Nephron progenitor cell (in vitro differentiated cells): Measurements from ENCODE around the gene PMP22.

Source experiments
- DNase-seq: peaks from one replicate; pipeline ENCODE4 v3.0.0; 2021
- H3K27ac Mint-ChIP-seq: 2 replicates; pipeline ENCODE4 v1.8.0; 2021; ENCODE audit warnings: mild to moderate bottlenecking, moderate library complexity, mixed read lengths
- H3K27me3 Mint-ChIP-seq: 2 replicates; pipeline ENCODE4 v1.8.0; 2021; ENCODE audit warnings: mild to moderate bottlenecking, low read depth, mixed read lengths; ENCODE audit not compliant: poor library complexity
- H3K36me3 Mint-ChIP-seq: 2 replicates; pipeline ENCODE4 v1.8.0; 2021; ENCODE audit warnings: low read depth, mixed read lengths
- H3K4me1 Mint-ChIP-seq: 2 replicates; pipeline ENCODE4 v1.8.0; 2021; ENCODE audit warnings: mixed read lengths
- H3K4me3 Mint-ChIP-seq: 2 replicates; pipeline ENCODE4 v1.8.0; 2021; ENCODE audit warnings: mild to moderate bottlenecking, moderate library complexity, mixed read lengths
- H3K9me3 Mint-ChIP-seq: 2 replicates; pipeline ENCODE4 v1.8.0; 2021; ENCODE audit warnings: mild to moderate bottlenecking, moderate library complexity, mixed read lengths
- TF ChIP-seq, protein P1 (sequence below): fragments of 200-600 bp; sonication (generic); IDR thresholded peaks from 2 replicates; pipeline ENCODE4 v1.5.0; 2021; ENCODE audit warnings: antibody characterized with exemption

PMP22 gene

GRCh38 chr17:15257258-15257788, 7.8 kb downstream of the PMP22 start:
- Mint-ChIP-seq H3K27ac (no peak overlapping the region), H3K9me3 (no peaks in the 10 kb centered on the region), H3K4me1 (peaks cover 32% of the 10 kb centered on the region), H3K36me3 (peaks cover 6% of the 10 kb centered on the region), H3K27me3 (peaks cover 51% of the 10 kb centered on the region), H3K4me3 (no peak overlapping the region)
- TF ChIP-seq, protein P1, sequence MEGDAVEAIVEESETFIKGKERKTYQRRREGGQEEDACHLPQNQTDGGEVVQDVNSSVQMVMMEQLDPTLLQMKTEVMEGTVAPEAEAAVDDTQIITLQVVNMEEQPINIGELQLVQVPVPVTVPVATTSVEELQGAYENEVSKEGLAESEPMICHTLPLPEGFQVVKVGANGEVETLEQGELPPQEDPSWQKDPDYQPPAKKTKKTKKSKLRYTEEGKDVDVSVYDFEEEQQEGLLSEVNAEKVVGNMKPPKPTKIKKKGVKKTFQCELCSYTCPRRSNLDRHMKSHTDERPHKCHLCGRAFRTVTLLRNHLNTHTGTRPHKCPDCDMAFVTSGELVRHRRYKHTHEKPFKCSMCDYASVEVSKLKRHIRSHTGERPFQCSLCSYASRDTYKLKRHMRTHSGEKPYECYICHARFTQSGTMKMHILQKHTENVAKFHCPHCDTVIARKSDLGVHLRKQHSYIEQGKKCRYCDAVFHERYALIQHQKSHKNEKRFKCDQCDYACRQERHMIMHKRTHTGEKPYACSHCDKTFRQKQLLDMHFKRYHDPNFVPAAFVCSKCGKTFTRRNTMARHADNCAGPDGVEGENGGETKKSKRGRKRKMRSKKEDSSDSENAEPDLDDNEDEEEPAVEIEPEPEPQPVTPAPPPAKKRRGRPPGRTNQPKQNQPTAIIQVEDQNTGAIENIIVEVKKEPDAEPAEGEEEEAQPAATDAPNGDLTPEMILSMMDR = peak; percentile 88
- peak; percentile 69 for DNase-seq

GRCh38 chr17:15256689-15257088, 8.4 kb downstream of the PMP22 start:
- DNase-seq = no peak
- peaks cover 26% of the 10 kb centered on the region for H3K4me1 Mint-ChIP-seq
- H3K27me3 Mint-ChIP-seq = peaks cover 48% of the 10 kb centered on the region
- H3K27ac Mint-ChIP-seq = no peak overlapping the region
- H3K4me3 Mint-ChIP-seq = no peak overlapping the region
- TF ChIP-seq, protein P1 = no peak
- H3K36me3 Mint-ChIP-seq = peaks cover 6% of the 10 kb centered on the region
- H3K9me3 Mint-ChIP-seq = no peaks in the 10 kb centered on the region

GRCh38 chr17:15255713-15256454, 9.2 kb downstream of the PMP22 start:
- Mint-ChIP-seq H3K36me3 (peaks cover 6% of the 10 kb centered on the region), H3K4me3 (no peak overlapping the region), H3K27ac (no peak overlapping the region), H3K9me3 (no peaks in the 10 kb centered on the region), H3K27me3 (peaks cover 40% of the 10 kb centered on the region), H3K4me1 (peaks cover 20% of the 10 kb centered on the region)
- DNase-seq = no peak
- TF ChIP-seq, protein P1 = no peak

GRCh38 chr17:15250135-15250860, 14.8 kb downstream of the PMP22 start:
- no peak for DNase-seq
- Mint-ChIP-seq H3K27ac (no peak overlapping the region), H3K27me3 (peaks cover 11% of the 10 kb centered on the region), H3K36me3 (peaks cover 6% of the 10 kb centered on the region), H3K9me3 (no peaks in the 10 kb centered on the region), H3K4me3 (no peak overlapping the region), H3K4me1 (peaks cover 15% of the 10 kb centered on the region)
- TF ChIP-seq, protein P1 = no peak

DNA sequence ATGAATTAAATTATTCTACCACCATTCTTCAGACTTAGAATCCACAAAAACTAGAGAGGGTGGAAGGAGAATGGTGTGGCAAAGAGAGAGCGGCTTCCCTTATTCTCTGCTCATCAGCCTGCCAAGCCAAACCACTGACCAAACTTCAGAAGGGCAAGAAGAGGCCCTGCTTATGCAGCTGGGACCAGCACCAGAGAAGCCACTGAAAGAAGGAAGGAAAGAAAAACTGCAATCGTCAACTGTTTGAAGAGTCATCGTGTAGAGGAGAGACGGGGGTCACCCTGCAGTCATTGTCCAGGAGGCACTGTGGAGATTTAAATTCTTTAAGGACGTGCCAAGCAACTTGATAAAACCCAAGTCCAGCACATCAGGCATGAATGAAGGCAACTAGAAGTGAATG, 15.6 kb downstream of the PMP22 start:
- no peaks in the 10 kb centered on the region for H3K9me3 Mint-ChIP-seq
- DNase-seq = no peak
- TF ChIP-seq, protein P1 = no peak
- no peak overlapping the region for H3K4me3 Mint-ChIP-seq
- H3K27ac Mint-ChIP-seq = no peak overlapping the region
- peaks cover 11% of the 10 kb centered on the region for H3K27me3 Mint-ChIP-seq
- H3K36me3 Mint-ChIP-seq = peaks cover 6% of the 10 kb centered on the region
- H3K4me1 Mint-ChIP-seq = peaks cover 15% of the 10 kb centered on the region
